Raji (cell line): ENCODE results near the gene LHFPL3.

Experiments used
- POLR2A ChIP-seq: IDR thresholded peaks from 2 replicates; pipeline ENCODE4 v1.6.1; 2011; ENCODE audit warnings: low read depth, low read length, control low read depth; ENCODE audit not compliant: insufficient read depth

LHFPL3 gene

GRCh38 chr7:104534149-104534548 lies 205.7 kb downstream of the LHFPL3 start:
- no peak for TF ChIP-seq POLR2A

- TF ChIP-seq POLR2A = no peak
These were observed 207.4 kb downstream of the LHFPL3 start for GRCh38 chr7:104535841-104536240.

- no peak for TF ChIP-seq POLR2A
These were observed 208.6 kb downstream of the LHFPL3 start for GRCh38 chr7:104536956-104537355.

GRCh38 chr7:104538152-104538551 lies 209.7 kb downstream of the LHFPL3 start:
- no peak for TF ChIP-seq POLR2A

GRCh38 chr7:104541897-104542296 lies 213.5 kb downstream of the LHFPL3 start:
- no peak for TF ChIP-seq POLR2A

- TF ChIP-seq POLR2A = no peak
These were observed 220.5 kb downstream of the LHFPL3 start for GRCh38 chr7:104548861-104549260.

GRCh38 chr7:104550362-104550761 lies 222.0 kb downstream of the LHFPL3 start:
- no peak for TF ChIP-seq POLR2A

- no peak for TF ChIP-seq POLR2A
These were observed 222.8 kb downstream of the LHFPL3 start for GRCh38 chr7:104551226-104551625.

GRCh38 chr7:104552102-104552501 lies 223.7 kb downstream of the LHFPL3 start:
- TF ChIP-seq POLR2A = no peak

- TF ChIP-seq POLR2A = no peak
These were observed 224.7 kb downstream of the LHFPL3 start for GRCh38 chr7:104553074-104553473.

GRCh38 chr7:104569751-104570150 lies 241.3 kb downstream of the LHFPL3 start:
- TF ChIP-seq POLR2A = no peak

GRCh38 chr7:104572554-104572953 lies 244.2 kb downstream of the LHFPL3 start:
- TF ChIP-seq POLR2A = no peak

GRCh38 chr7:104584620-104585019 lies 256.2 kb downstream of the LHFPL3 start:
- TF ChIP-seq POLR2A = no peak

- TF ChIP-seq POLR2A = no peak
These were observed 275.6 kb downstream of the LHFPL3 start for GRCh38 chr7:104603957-104604356.

- TF ChIP-seq POLR2A = no peak
These were observed 276.3 kb downstream of the LHFPL3 start for GRCh38 chr7:104604706-104605105.

- TF ChIP-seq POLR2A = no peak
These were observed 292.9 kb downstream of the LHFPL3 start for GRCh38 chr7:104621321-104621720.

- no peak for TF ChIP-seq POLR2A
These were observed 297.6 kb downstream of the LHFPL3 start for GRCh38 chr7:104625956-104626355.

- no peak for TF ChIP-seq POLR2A
These were observed 299.1 kb downstream of the LHFPL3 start for GRCh38 chr7:104627516-104627915.
